HCT116 (cell line): ENCODE measurements around the gene DRAM1. TPM values are rescaled to one million over a fixed set of nuclear protein-coding genes. Genes with fewer than 3 reads are reported as not detected.

Experiments used
- ATAC-seq: fragments of 200-7000 bp; cut with Tn5 transposase; 2 replicates; pipeline ENCODE4 v1.9.1; 2020; ENCODE audit warnings: mild to moderate bottlenecking, moderate library complexity
- BruUV-seq: library from RNA; stranded (reverse); fragments of 400-500 nt; replicated peaks from 2 replicates; lab custom pipeline; 2021; lab: Mats Ljungman, UMichigan
- CTCF ChIA-PET: fragments of 300-600 bp; sonication (Branson Sonifier 250); formaldehyde crosslinking; loops from one replicate; lab custom pipeline; 2021; ENCODE audit warnings: antibody characterized with exemption; lab: Charles Lee
- POLR2A ChIA-PET: fragments of 300-600, 350-600 bp; sonication (Branson Sonifier 250); formaldehyde crosslinking; loops from one replicate; lab custom pipeline; 2021; ENCODE audit warnings: antibody characterized with exemption; lab: Charles Lee
- RAD21 ChIA-PET, 2 experiments: fragments of 300-600 bp; sonication (Branson Sonifier 250); formaldehyde crosslinking; loops; one replicate each; lab custom pipeline; 2023; ENCODE audit warnings: low total read pairs in 2 of 2; ENCODE audit not compliant: uncharacterized antibody in 2 of 2, unreplicated experiment in 2 of 2, low non-redundant PET in 1 of 2; lab: Charles Lee
- DNase-seq: peaks from one replicate; pipeline ENCODE4 v3.0.0-alpha.2; 2010; ENCODE audit warnings: low read depth, low spot score
- H2AFZ ChIP-seq: fragments of 200-600 bp; shearing (Covaris generic), sonication (generic); 2 replicates; pipeline ENCODE4 v1.6.1; 2017; ENCODE audit warnings: low read depth, mixed run types, mixed read lengths, antibody characterized with exemption, low read length; ENCODE audit not compliant: poor library complexity, severe bottlenecking
- H3K27ac ChIP-seq: 2 replicates; pipeline ENCODE4 v1.5.1; 2012; ENCODE audit warnings: low read depth, low read length
- H3K27me3 ChIP-seq: fragments of 200-600 bp; sonication (generic); 2 replicates; pipeline ENCODE4 v1.6.1; 2016; ENCODE audit warnings: mixed run types, low read length, mixed read lengths; ENCODE audit not compliant: insufficient read depth
- H3K36me3 ChIP-seq, 2 experiments: fragments of 200-500 bp in 1 of 2; fragments of 200-600 bp in 1 of 2; sonication (Bioruptor generic) in 1 of 2; sonication (generic) in 1 of 2; 2 replicates each; pipeline versions ENCODE4 v1.5.1 to v1.6.1; 2014 to 2016; ENCODE audit warnings: low read length in 2 of 2, inconsistent platforms in 1 of 2, mixed read lengths in 1 of 2, mixed run types in 1 of 2; ENCODE audit not compliant: insufficient read depth in 2 of 2, control insufficient read depth in 1 of 2
- H3K4me1 ChIP-seq, 2 experiments: fragments of 200-600 bp in 1 of 2; sonication (generic) in 1 of 2; 2 replicates each; pipeline versions ENCODE4 v1.5.1 to v1.6.1; 2012 to 2017; ENCODE audit warnings: low read length in 2 of 2, inconsistent platforms in 1 of 2, mild to moderate bottlenecking in 1 of 2, mixed read lengths in 1 of 2, mixed run types in 1 of 2, moderate library complexity in 1 of 2; ENCODE audit not compliant: insufficient read depth in 2 of 2, control insufficient read depth in 1 of 2
- H3K4me2 ChIP-seq: fragments of 200-600 bp; sonication (generic); 2 replicates; pipeline ENCODE4 v1.6.1; 2017; ENCODE audit warnings: mixed run types, low read length, mixed read lengths
- H3K4me3 ChIP-seq, 2 experiments: fragments of 200-600 bp in 1 of 2; sonication (generic) in 1 of 2; replicated peaks in 1 of 2; 2 replicates each; pipeline ENCODE4 v1.5.1; 2011 to 2016; ENCODE audit warnings: low read length in 2 of 2, control low read depth in 1 of 2, low read depth in 1 of 2, mild to moderate bottlenecking in 1 of 2, mixed read lengths in 1 of 2, mixed run types in 1 of 2
- H3K79me2 ChIP-seq: fragments of 200-600 bp; sonication (generic); 2 replicates; pipeline ENCODE4 v1.6.1; 2017; ENCODE audit warnings: mild to moderate bottlenecking, mixed run types, low read length, moderate library complexity, mixed read lengths; ENCODE audit not compliant: insufficient read depth
- H3K9ac ChIP-seq: fragments of 200-600 bp; sonication (generic); 2 replicates; pipeline ENCODE4 v1.6.1; 2016; ENCODE audit warnings: low read length, mixed read lengths
- H3K9me2 ChIP-seq: fragments of 200-600 bp; sonication (generic), shearing (Covaris generic); 2 replicates; pipeline ENCODE4 v1.6.1; 2017; ENCODE audit warnings: mixed run types, mild to moderate bottlenecking, moderate library complexity; ENCODE audit not compliant: insufficient read depth
- H3K9me3 ChIP-seq, 2 experiments: fragments of 200-500 bp in 1 of 2; fragments of 200-600 bp in 1 of 2; sonication (Bioruptor generic) in 1 of 2; sonication (generic) in 1 of 2; 2 replicates each; pipeline ENCODE4 v1.6.1; 2014 to 2017; ENCODE audit warnings: low read length in 2 of 2, mixed read lengths in 2 of 2, inconsistent platforms in 1 of 2, low read depth in 1 of 2, mild to moderate bottlenecking in 1 of 2, mixed run types in 1 of 2, moderate library complexity in 1 of 2; ENCODE audit not compliant: control insufficient read depth in 1 of 2, insufficient read depth in 1 of 2
- H4K20me1 ChIP-seq: fragments of 200-600 bp; sonication (generic), shearing (Covaris generic); 2 replicates; pipeline ENCODE4 v1.6.1; 2017; ENCODE audit warnings: mixed run types, mild to moderate bottlenecking, moderate library complexity; ENCODE audit not compliant: insufficient read depth
- CBX3 ChIP-seq: IDR thresholded peaks from 2 replicates; pipeline ENCODE4 v1.6.1; 2012; ENCODE audit warnings: low read depth
- EGR1 ChIP-seq: IDR thresholded peaks from 2 replicates; pipeline ENCODE4 v1.6.1; 2012; ENCODE audit warnings: low read depth
- ELF1 ChIP-seq: IDR thresholded peaks from 2 replicates; pipeline ENCODE4 v1.6.1; 2012; ENCODE audit warnings: low read depth, borderline replicate concordance
- EZH2 ChIP-seq: fragments of 200-600 bp; sonication (generic); IDR thresholded peaks from 2 replicates; pipeline ENCODE4 v1.6.1; 2017; ENCODE audit warnings: antibody characterized with exemption, mixed run types
- EZH2phosphoT487 ChIP-seq: fragments of 200-600 bp; IDR thresholded peaks from 2 replicates; pipeline ENCODE4 v1.6.1; 2018; ENCODE audit warnings: antibody characterized with exemption, borderline replicate concordance
- FOSL1 ChIP-seq: IDR thresholded peaks from 2 replicates; pipeline ENCODE4 v1.6.1; 2012; ENCODE audit warnings: low read depth
- POLR2A ChIP-seq: IDR thresholded peaks from 2 replicates; pipeline ENCODE4 v1.7.0; 2011; ENCODE audit warnings: borderline replicate concordance; ENCODE audit not compliant: insufficient read depth, insufficient read length; ENCODE audit errors: extremely low read depth
- POLR2AphosphoS5 ChIP-seq: IDR thresholded peaks from 2 replicates; pipeline ENCODE4 v1.6.1; 2011; ENCODE audit warnings: mild to moderate bottlenecking, low read depth, low read length, moderate library complexity
- SRF ChIP-seq: IDR thresholded peaks from 2 replicates; pipeline ENCODE4 v1.6.1; 2012; ENCODE audit warnings: low read depth
- TCF7L2 ChIP-seq: IDR thresholded peaks from 2 replicates; pipeline ENCODE4 v1.7.0; 2011; ENCODE audit warnings: borderline replicate concordance, inconsistent platforms; ENCODE audit not compliant: insufficient read depth, insufficient read length; ENCODE audit errors: extremely low read depth
- YY1 ChIP-seq: IDR thresholded peaks from 2 replicates; pipeline ENCODE4 v1.6.1; 2011; ENCODE audit warnings: low read length, low read depth, moderate library complexity, mild to moderate bottlenecking; ENCODE audit not compliant: insufficient replicate concordance; ENCODE audit errors: extremely low read depth
- ZFX ChIP-seq: fragments of 450-650 bp; IDR thresholded peaks from 2 replicates; pipeline ENCODE4 v1.6.1; 2017
- ZNF274 ChIP-seq: fragments of 200-500 bp; sonication (Bioruptor generic); IDR thresholded peaks from 2 replicates; pipeline ENCODE4 v1.6.1; 2014; ENCODE audit warnings: mild to moderate bottlenecking, low read depth, low read length, inconsistent platforms
- intact Hi-C: fragments of 100-400 bp; cut with micrococcal nuclease; formaldehyde crosslinking; loops from 2 replicates; pipeline ENCODE4 v1.10.0; 2022
- total RNA-seq: library from RNA; stranded (reverse); gene quantifications from one replicate; pipeline ENCODE4 v1.2.1, GENCODE V29; 2021; ENCODE audit not compliant: unreplicated experiment
- TF ChIP-seq, protein P1 (sequence below), 3 experiments: fragments of 200-600 bp in 1 of 3; sonication (generic) in 1 of 3; IDR thresholded peaks in 2 of 3; conservative IDR thresholded peaks in 1 of 3; 2 replicates each; pipeline ENCODE4 v1.5.1; 2012 to 2017; ENCODE audit warnings: low read depth in 2 of 3, low read length in 2 of 3, antibody characterized with exemption in 1 of 3, borderline replicate concordance in 1 of 3, control low read depth in 1 of 3, mild to moderate bottlenecking in 1 of 3, mixed read lengths in 1 of 3, mixed run types in 1 of 3, moderate library complexity in 1 of 3; ENCODE audit not compliant: insufficient read depth in 1 of 3
- TF ChIP-seq, protein P2 (sequence below): IDR thresholded peaks from 2 replicates; pipeline ENCODE4 v1.6.1; 2011; ENCODE audit warnings: mild to moderate bottlenecking, low read length, moderate library complexity; ENCODE audit not compliant: insufficient replicate concordance; ENCODE audit errors: extremely low read depth
- TF ChIP-seq, protein P3 (sequence below): IDR thresholded peaks from 2 replicates; pipeline ENCODE4 v1.6.1; 2012; ENCODE audit warnings: low read depth
- TF ChIP-seq, protein P4 (sequence below): IDR thresholded peaks from 2 replicates; pipeline ENCODE4 v1.6.1; 2012
- TF ChIP-seq, protein P5 (sequence below): IDR thresholded peaks from 2 replicates; pipeline ENCODE4 v1.6.1; 2012

DRAM1 gene
- total RNA-seq, 1 experiment from 2014 or later = 20.3 TPM

DNA sequence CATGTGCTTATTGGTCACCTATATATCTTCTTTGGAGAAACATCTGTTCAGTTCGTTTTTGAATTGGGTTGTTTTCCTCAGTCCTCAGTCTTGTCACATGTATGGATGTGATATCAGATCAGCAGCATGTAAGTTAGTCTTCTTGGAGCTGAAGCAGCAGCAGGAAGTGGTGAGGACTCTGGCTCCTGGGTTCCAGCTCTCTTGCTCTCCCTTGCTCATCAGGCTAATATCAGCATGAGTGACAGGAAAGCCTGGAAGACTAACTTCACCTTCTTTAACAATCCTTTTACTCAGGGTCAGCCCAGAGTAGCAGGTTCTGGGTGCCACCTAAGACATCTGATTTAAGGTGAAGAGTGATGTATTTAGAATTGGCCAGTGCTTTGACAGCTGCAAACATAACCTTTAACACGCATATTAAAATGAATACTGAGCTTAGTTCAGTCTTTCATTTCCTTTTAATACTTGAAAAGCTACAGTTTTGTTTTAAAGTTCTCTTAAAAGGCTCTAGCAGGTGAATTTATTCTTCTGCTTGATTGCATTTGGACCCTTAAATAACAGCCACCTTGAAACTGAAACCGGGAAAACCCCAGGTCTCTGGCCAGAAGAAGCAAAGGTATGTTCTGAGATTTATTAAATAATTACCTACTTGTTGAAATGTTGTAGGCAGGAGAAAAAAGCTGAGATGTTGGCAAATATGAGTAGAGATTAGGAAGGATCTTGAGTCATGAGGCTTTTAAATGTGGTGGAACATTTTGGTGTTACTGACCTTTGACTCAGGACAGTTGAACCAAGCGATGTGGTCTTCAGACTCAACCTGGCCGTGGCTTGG is 54.3 kb downstream of the DRAM1 start:
- TF ChIP-seq, protein P1, sequence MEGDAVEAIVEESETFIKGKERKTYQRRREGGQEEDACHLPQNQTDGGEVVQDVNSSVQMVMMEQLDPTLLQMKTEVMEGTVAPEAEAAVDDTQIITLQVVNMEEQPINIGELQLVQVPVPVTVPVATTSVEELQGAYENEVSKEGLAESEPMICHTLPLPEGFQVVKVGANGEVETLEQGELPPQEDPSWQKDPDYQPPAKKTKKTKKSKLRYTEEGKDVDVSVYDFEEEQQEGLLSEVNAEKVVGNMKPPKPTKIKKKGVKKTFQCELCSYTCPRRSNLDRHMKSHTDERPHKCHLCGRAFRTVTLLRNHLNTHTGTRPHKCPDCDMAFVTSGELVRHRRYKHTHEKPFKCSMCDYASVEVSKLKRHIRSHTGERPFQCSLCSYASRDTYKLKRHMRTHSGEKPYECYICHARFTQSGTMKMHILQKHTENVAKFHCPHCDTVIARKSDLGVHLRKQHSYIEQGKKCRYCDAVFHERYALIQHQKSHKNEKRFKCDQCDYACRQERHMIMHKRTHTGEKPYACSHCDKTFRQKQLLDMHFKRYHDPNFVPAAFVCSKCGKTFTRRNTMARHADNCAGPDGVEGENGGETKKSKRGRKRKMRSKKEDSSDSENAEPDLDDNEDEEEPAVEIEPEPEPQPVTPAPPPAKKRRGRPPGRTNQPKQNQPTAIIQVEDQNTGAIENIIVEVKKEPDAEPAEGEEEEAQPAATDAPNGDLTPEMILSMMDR (IDR thresholded peaks at IDR 0.05 in 2 of 3, conservative IDR thresholded peaks at IDR 0.05 in 1 of 3; ENCODE audit: borderline replicate concordance in 1 of 3, insufficient read depth in 1 of 3, low read depth in 2 of 3, low read length in 2 of 3) = no peak
- TF ChIP-seq TCF7L2 (no peak), EGR1 (no peak), ELF1 (no peak), ZNF274 (no peak), CBX3 (no peak), YY1 (no peak), ZFX (no peak), POLR2AphosphoS5 (no peak), POLR2A (no peak), EZH2phosphoT487 (no peak), EZH2 (no peak), SRF (no peak), FOSL1 (no peak)
- TF ChIP-seq, protein P2, sequence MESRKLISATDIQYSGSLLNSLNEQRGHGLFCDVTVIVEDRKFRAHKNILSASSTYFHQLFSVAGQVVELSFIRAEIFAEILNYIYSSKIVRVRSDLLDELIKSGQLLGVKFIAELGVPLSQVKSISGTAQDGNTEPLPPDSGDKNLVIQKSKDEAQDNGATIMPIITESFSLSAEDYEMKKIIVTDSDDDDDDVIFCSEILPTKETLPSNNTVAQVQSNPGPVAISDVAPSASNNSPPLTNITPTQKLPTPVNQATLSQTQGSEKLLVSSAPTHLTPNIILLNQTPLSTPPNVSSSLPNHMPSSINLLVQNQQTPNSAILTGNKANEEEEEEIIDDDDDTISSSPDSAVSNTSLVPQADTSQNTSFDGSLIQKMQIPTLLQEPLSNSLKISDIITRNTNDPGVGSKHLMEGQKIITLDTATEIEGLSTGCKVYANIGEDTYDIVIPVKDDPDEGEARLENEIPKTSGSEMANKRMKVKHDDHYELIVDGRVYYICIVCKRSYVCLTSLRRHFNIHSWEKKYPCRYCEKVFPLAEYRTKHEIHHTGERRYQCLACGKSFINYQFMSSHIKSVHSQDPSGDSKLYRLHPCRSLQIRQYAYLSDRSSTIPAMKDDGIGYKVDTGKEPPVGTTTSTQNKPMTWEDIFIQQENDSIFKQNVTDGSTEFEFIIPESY = no peak
- TF ChIP-seq, protein P3, sequence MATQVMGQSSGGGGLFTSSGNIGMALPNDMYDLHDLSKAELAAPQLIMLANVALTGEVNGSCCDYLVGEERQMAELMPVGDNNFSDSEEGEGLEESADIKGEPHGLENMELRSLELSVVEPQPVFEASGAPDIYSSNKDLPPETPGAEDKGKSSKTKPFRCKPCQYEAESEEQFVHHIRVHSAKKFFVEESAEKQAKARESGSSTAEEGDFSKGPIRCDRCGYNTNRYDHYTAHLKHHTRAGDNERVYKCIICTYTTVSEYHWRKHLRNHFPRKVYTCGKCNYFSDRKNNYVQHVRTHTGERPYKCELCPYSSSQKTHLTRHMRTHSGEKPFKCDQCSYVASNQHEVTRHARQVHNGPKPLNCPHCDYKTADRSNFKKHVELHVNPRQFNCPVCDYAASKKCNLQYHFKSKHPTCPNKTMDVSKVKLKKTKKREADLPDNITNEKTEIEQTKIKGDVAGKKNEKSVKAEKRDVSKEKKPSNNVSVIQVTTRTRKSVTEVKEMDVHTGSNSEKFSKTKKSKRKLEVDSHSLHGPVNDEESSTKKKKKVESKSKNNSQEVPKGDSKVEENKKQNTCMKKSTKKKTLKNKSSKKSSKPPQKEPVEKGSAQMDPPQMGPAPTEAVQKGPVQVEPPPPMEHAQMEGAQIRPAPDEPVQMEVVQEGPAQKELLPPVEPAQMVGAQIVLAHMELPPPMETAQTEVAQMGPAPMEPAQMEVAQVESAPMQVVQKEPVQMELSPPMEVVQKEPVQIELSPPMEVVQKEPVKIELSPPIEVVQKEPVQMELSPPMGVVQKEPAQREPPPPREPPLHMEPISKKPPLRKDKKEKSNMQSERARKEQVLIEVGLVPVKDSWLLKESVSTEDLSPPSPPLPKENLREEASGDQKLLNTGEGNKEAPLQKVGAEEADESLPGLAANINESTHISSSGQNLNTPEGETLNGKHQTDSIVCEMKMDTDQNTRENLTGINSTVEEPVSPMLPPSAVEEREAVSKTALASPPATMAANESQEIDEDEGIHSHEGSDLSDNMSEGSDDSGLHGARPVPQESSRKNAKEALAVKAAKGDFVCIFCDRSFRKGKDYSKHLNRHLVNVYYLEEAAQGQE = no peak
- TF ChIP-seq, protein P4, sequence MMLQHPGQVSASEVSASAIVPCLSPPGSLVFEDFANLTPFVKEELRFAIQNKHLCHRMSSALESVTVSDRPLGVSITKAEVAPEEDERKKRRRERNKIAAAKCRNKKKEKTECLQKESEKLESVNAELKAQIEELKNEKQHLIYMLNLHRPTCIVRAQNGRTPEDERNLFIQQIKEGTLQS = no peak
- TF ChIP-seq, protein P5, sequence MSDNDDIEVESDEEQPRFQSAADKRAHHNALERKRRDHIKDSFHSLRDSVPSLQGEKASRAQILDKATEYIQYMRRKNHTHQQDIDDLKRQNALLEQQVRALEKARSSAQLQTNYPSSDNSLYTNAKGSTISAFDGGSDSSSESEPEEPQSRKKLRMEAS = no peak
- Histone ChIP-seq H3K4me2 (no peak overlapping the region), H3K9me3 (no peaks in the 10 kb centered on the region), H3K79me2 (no peaks in the 10 kb centered on the region), H3K27me3 (peaks cover 17% of the 10 kb centered on the region), H3K27ac (no peak overlapping the region), H3K4me1 (no peaks in the 10 kb centered on the region), H3K9me2 (no peaks in the 10 kb centered on the region), H3K36me3 (no peaks in the 10 kb centered on the region), H3K9ac (no peak overlapping the region), H4K20me1 (no peaks in the 10 kb centered on the region), H3K4me3 (no peak overlapping the region), H2AFZ (no peak overlapping the region)
- no TSS peak for BruUV-seq
- CTCF ChIA-PET = no interaction called here
- no peak for DNase-seq
- intact Hi-C loops = no loop called here
- RAD21 ChIA-PET = no interaction called here
- ATAC-seq = no peak
- POLR2A ChIA-PET = no interaction called here
